GM19023 (cell line): Measurements from ENCODE around the gene DDIT3.

Source experiments
- ATAC-seq: cut with Tn5 transposase; IDR thresholded peaks from one replicate; pipeline ENCODE4 v1.9.1; 2021; ENCODE audit warnings: mild to moderate bottlenecking, moderate library complexity; ENCODE audit not compliant: unreplicated experiment

The DDIT3 gene

GRCh38 chr12:57487597-57488401 is 32.5 kb downstream of the DDIT3 start, which contains the start of gene MARS1:
Gene MARS1 (plus strand): TSS chr12:57488068. CDS start chr12:57488091, 23 bp downstream.
- ATAC-seq: peak; percentile 99

- no peak for ATAC-seq
Observed at GRCh38 chr12:57487055-57487596, 33.2 kb downstream of the DDIT3 start.

- ATAC-seq: no peak
Observed at GRCh38 chr12:57485695-57486094, 34.6 kb downstream of the DDIT3 start.

- ATAC-seq: no peak
Observed at GRCh38 chr12:57483466-57483865, 36.8 kb downstream of the DDIT3 start.

- no peak for ATAC-seq
Observed at GRCh38 chr12:57481671-57482070, 38.6 kb downstream of the DDIT3 start.

- ATAC-seq: no peak
Observed at GRCh38 chr12:57479376-57480115, 40.8 kb downstream of the DDIT3 start, which contains the start of gene ARHGAP9. Gene ARHGAP9 (minus strand): TSS chr12:57479866. CDS start chr12:57479406, 460 bp downstream.

- ATAC-seq: no peak
Observed at GRCh38 chr12:57479043-57479375, 41.3 kb downstream of the DDIT3 start.

- peak; percentile 45 for ATAC-seq
Observed at GRCh38 chr12:57477710-57478681, 42.3 kb downstream of the DDIT3 start.

GRCh38 chr12:57476993-57477709 is 43.2 kb downstream of the DDIT3 start:
- ATAC-seq: no peak

GRCh38 chr12:57476162-57476992 is 43.9 kb downstream of the DDIT3 start:
- ATAC-seq: no peak

- no peak for ATAC-seq
Observed at GRCh38 chr12:57475271-57476161, 44.8 kb downstream of the DDIT3 start.

GRCh38 chr12:57474862-57475261 is 45.5 kb downstream of the DDIT3 start:
- ATAC-seq: no peak

- ATAC-seq: no peak
Observed at GRCh38 chr12:57474430-57474829, 45.9 kb downstream of the DDIT3 start.

- ATAC-seq: no peak
Observed at GRCh38 chr12:57473886-57474285, 46.4 kb downstream of the DDIT3 start.

- no peak for ATAC-seq
Observed at GRCh38 chr12:57473392-57473791, 46.9 kb downstream of the DDIT3 start.

GRCh38 chr12:57472391-57472790 is 47.9 kb downstream of the DDIT3 start:
- ATAC-seq: no peak

- no peak for ATAC-seq
Observed at GRCh38 chr12:57471661-57472060, 48.7 kb downstream of the DDIT3 start.
